Activated CD8-positive, alpha-beta memory T cell treated with anti-CD3 and anti-CD28 coated beads, Interleukin-2, amount 50 U/mL, for 1 hour (primary cell): ENCODE results near the gene TNMD.
"Not testable (repeated sequence)": the region's sequence is repeated elsewhere in the genome, so short reads cannot be mapped to it uniquely, and the experiment has no call there.

ENCODE experiments used
- DNase-seq: peaks from one replicate; pipeline ENCODE4 v3.0.0-alpha.2; 2020; ENCODE audit errors: extremely low read depth

TNMD gene

DNA sequence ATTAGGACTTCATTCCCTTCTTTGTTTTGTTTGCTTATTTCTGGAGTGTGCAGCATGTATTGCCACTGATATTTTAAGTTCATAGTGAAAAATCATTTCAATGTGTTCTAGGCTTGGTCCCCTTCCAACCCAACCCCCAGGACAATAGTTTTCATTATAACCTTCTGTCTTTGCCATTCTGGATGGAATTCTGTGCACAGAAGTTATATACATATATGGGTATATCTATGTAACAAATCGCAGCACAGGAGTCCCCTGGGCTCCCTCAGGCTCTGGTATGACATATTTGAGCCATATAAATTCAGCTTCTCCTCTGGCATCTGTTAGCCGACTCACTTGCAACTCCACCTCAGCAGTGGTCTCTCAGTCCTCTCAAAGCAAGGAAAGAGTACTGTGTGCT is at the start of gene TNMD:
Gene TNMD (plus strand): TSS at position 326 of the 400 bp plus-strand sequence. CDS start 83 bp downstream, outside the sequence.
- no peak for DNase-seq

DNA sequence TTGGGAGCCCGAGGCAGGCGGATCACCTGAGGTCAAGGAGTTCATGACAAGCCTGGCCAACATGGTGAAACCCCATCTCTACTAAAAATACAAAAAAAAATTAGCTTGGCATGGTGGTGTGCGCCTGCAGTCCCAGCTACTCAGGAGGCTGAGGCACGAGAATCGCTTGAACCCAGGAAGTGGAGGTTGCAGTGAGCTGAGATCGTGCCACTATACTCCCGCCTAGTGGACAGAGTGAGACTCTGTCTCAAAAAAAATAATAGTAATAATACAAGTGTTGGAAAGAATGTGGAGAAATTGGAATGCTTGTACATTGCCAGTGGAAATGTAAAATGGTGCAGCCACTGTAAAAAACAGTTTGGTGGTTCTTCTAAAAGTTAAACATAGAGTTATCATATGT is 19.2 kb upstream of the TNMD start:
- DNase-seq: not testable (repeated sequence)

GRCh38 chrX:100586747-100587146 is 2.0 kb downstream of the TNMD start:
- no peak for DNase-seq

DNA sequence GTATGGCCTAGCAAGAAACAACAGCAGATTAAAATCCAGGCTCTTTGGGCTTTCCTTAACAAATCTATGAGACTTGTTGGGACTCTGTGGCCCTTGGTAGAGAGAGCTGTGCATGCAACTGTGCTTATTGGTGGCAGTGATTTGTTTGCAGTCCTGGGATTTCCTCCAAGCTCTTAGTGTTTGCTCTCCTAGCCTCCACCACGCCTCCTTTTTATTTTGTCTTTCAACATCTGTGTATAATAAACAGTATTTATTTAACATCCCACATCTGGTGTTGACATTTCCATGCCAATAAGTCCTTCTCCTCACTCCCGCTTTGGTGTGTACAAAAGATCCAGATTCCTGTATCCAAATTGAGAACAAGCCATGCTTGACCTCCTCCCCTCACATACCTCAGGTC is 3.1 kb downstream of the TNMD start:
- DNase-seq: no peak

DNA sequence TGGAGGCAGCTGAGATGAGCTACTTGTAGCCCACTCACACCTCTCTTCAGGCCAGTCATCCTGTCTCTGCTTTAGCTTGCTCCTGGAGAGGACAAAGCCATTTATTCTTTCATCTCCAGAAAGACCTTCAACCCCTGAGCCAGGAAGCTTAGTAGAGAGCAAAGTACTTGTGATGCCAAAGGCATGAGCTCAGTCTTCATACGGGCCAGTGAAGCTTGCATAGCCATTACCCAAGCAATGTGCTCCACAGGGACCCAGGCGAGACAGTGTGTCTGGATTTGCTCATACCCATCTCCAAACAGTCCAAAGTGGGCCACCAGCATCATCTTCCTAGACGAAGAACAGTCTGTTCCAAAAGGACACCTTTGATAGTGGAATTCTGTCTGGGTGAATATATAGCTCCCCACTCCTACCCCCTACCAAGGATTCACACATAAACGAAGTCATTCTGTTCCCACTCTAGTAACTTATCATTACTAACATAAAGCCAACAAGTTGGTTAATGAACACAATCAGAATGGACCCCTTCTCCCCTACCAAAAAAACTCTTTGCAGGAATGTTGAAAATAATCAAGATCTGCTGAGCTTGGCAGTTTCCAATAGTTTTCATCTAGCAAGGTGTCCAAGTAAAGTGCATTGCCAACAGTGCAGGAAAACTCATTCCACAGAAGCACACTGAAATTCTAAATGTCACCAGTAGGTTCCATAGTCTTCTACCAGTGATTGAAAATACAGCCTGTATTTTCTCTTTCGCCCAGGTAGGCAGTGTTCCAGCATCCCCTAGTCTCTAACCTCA is 6.7 kb downstream of the TNMD start:
- no peak for DNase-seq

- no peak for DNase-seq
Observed at GRCh38 chrX:100593126-100593525, 8.4 kb downstream of the TNMD start.

- no peak for DNase-seq
Observed at GRCh38 chrX:100593581-100593980, 8.8 kb downstream of the TNMD start.

GRCh38 chrX:100596601-100597000 is 11.9 kb downstream of the TNMD start:
- DNase-seq: no peak

DNA sequence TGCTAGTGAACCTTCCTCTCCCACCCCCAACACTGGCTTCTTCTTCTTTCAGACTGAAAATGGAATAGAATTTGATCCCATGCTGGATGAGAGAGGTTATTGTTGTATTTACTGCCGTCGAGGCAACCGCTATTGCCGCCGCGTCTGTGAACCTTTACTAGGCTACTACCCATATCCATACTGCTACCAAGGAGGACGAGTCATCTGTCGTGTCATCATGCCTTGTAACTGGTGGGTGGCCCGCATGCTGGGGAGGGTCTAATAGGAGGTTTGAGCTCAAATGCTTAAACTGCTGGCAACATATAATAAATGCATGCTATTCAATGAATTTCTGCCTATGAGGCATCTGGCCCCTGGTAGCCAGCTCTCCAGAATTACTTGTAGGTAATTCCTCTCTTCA is 14.7 kb downstream of the TNMD start:
- DNase-seq: no peak

DNA sequence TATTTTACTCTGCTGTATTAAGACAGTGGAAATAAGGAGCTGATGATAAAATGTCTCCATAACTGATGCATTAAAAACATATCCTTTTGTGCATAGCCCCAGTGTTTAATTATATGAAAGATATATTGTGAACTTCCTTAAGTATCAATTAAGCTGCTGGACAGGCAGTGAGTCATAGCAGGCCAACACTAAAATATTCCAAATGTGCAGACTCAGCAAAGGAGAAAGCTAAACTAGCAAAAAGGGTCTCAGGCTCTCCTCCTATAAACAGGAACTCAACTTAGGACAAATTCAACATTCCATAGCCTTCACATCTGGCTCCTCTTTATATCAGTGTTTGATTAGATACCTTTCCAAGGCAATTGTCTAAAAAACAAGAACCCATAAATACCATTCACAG is 15.6 kb downstream of the TNMD start:
- DNase-seq: no peak

DNA sequence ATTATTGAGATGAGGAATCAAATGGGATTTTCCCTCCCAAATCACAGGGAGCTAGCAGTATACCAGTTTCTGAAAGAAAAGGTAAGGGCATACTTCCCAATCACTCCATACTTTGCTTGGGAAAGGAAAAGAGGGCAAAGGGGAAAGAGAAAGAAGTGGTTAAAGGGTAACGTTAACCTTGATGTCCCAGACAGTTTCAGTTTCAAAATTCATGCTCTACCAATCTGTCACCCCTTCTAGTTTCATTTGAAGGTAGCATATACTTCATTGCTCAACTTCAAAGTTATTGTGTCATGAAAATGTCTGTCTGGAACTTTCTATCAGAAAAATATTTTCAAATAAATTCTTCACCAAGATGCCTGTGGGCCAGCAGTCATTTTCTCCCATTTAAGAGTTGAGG is 16.0 kb downstream of the TNMD start:
- no peak for DNase-seq

- DNase-seq: no peak
Observed at GRCh38 chrX:100606753-100607152, 22.0 kb downstream of the TNMD start.

GRCh38 chrX:100609591-100609990 is 24.9 kb downstream of the TNMD start:
- no peak for DNase-seq

- DNase-seq: no peak
Observed at GRCh38 chrX:100611951-100612350, 27.2 kb downstream of the TNMD start.

DNA sequence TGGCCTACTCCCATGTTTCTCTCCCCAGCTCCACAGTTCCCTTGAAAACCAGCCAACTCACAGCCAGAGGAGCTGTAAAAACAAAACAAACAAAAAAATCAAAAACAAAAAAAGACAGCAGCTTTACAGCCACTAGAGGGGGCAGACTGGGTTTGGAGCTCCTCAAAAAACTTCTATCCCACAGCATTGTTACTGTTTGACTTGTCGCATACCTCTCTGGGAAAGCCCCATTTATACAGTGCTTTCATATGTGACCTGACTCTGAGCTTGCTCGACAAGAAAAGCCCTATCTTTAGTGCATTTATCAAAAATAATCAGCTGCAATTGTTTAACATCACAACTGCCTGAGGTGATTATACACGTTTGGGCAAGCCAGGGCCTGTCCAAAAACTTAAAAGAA is 30.3 kb downstream of the TNMD start:
- DNase-seq: no peak

GRCh38 chrX:100623001-100623400 is 38.3 kb downstream of the TNMD start:
- no peak for DNase-seq

DNA sequence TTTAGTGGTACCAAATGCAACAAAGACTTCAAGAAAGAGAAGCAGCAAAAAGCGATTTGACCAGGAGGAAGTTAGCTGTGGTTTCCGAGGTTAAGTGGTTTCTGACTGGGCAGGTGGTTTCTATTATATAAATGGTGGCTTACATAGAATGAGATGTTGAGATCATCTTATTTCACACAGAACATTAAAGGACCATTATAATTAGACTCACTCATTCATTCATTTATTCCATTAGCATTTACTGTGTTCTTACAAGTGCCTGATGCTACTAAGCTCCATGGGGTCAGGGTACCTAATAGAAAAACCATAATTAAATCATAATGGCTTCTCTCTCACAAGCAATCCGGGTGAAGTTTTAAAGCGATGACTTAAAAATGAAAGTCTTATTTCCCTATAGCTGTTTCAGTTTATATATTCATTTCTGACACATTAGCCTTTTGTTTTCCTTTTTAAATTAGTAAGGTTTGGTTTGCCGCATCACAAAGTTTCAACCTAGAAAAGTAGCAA is 41.3 kb downstream of the TNMD start:
- DNase-seq: no peak

GRCh38 chrX:100635040-100635439 is 50.3 kb downstream of the TNMD start:
- no peak for DNase-seq

DNA sequence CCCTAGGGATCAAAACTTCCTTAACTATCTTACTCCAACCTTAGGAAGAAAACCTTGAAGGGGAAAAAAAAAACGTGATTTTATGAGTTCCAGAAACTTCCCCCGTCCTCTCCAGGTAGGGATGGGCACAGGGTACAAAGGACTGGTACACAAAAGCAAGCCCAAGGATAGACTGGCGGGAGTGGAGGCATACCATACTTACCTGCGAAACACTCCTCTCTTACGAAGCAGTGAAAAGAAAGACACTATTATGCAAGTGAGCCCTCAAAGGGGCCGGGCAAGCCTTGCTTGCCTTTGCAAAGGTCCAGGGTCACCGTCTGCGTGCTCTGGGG is 51.2 kb downstream of the TNMD start:
- DNase-seq: no peak

- peak; percentile 29 for DNase-seq
Observed at GRCh38 chrX:100636321-100636991, 51.7 kb downstream of the TNMD start, which contains the start of gene TSPAN6. TSS of gene TSPAN6 (minus strand) at chrX:100636806. CDS start at chrX:100636694, 112 bp downstream.

- no peak for DNase-seq
Observed at GRCh38 chrX:100642290-100642689, 57.6 kb downstream of the TNMD start.

DNA sequence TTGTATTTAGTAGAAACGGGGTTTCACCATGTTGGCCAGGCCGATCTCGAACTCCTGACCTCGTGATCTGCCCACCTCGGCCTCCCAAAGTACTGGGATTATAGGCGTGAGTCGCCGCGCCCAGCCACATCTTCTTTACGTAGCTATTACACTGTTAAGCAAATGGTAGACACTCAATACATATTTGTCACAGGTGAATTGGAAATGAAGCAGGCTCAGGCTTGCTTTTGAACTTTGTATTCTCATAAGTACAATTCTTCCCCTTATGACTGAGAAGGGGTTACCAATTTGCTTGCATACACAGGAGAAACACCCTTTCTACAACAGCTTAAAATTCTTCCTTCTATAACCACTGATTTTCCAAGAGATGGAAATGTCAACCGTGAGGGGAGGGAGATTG is 58.5 kb downstream of the TNMD start:
- DNase-seq: no peak
